GF-D8 (cell line): ENCODE measurements around the gene IL7R.
"Not testable (repeated sequence)": the region's sequence is repeated elsewhere in the genome, so short reads cannot be mapped to it uniquely, and the experiment has no call there.

Experiments
- DNase-seq: peaks from one replicate; lab custom pipeline; 2025; lab: John Stamatoyannopoulos, UW

The IL7R gene

GRCh38 chr5:35842856-35843255 lies 13.8 kb upstream of the IL7R start:
- no peak for DNase-seq

DNA sequence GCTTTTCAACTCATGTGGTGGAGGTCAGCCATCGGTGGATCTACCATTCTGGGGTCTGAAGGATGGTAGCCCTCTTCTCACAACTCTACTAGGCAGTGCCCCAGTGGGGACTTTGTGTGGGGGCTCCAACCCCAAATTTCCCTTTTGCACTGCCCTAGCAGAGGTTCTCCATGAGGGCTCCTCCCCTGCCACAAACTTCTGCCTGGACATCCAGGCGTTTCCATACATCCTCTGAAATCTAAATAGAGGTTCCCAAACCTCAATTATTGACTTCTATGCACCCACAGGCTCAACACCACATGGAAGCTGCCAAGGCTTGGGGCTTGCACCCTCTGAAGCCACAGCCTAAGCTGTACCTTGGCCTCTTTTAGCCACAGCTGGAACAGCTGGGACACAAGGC lies 11.2 kb upstream of the IL7R start:
- DNase-seq = not testable (repeated sequence)

DNA sequence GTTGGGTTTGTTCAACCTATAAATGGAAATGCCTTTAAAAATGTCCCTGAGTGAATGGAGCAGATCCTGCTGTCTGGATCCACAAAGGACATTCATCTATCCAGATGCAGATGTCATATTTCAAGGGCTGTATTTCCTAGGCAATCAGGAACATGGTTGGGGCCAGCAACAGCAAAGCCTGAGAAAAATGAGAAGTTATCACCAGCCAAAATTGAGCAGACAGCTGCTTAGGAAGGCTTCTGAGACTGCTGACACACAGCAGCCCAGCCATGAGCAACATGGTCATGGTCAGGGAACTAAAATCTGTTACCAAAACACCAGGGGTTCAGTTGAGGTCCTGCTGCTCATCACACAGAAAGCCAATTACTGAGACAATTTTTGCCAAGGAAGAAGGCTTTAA lies 9.2 kb upstream of the IL7R start:
- no peak for DNase-seq

GRCh38 chr5:35847961-35848360 lies 8.7 kb upstream of the IL7R start:
- no peak for DNase-seq

DNA sequence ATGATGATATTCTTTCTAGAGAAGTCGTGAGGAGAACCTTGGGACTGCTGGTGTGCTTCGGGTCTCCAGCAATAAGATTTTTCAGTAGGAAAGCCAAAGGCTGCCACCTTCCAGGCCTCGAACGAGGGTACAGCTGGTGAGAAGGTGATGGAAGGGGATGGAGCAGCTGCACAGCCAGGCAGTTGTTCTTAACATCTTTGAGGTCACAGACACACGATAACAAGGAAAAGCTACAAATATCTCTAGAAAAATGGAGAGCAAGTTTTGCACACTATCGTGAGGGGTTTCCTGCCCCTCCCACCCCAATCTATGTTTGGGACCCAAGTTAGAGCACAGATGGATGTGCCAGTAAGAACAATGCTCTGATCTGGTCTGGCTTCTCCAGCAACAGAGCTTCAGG lies 6.8 kb upstream of the IL7R start:
- DNase-seq = no peak

DNA sequence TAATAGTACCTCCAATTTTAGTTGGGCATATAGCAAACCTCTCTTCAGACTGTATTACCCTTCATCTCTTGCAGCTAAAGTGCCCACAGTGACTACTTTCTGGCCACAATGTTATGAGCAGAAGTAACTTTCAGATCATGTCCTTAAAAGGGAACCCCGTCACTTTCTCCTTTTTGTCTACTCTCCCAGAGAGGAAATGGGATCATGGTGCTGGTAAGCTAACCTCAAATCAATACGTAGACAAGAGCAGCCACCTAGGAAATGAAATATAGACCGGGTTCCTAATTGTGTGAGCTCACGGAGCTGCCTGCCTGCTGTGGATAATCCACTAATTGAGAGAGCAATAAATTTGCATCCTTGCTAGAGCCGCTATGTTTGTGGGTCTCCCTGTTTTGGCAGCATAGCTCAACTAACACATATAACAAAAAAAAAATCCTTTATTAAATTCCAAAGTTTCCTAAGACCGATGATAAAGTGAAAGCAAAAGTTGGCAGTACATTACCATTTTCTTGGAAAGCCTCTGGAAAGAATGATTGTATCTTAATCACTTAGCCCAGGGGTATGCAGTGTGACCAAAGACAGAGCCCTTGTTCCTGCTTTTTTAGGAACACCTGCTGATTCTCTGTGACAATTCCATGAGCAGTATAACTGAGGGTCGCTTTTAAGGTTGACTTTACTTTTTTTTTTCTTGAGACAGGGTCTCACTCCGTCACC lies 5.6 kb upstream of the IL7R start:
- no peak for DNase-seq

GRCh38 chr5:35852084-35852734 lies 4.5 kb upstream of the IL7R start:
- no peak for DNase-seq

- DNase-seq = no peak
Measured at GRCh38 chr5:35852773-35853172, 3.9 kb upstream of the IL7R start.

GRCh38 chr5:35853631-35854030 lies 3.1 kb upstream of the IL7R start:
- no peak for DNase-seq

- DNase-seq = no peak
Measured at GRCh38 chr5:35854248-35854647, 2.4 kb upstream of the IL7R start.

- DNase-seq = no peak
Measured at GRCh38 chr5:35855187-35855586, 1.5 kb upstream of the IL7R start.

- not testable (repeated sequence) for DNase-seq
Measured at GRCh38 chr5:35856186-35856764, 416 bp upstream of the IL7R start.

DNA sequence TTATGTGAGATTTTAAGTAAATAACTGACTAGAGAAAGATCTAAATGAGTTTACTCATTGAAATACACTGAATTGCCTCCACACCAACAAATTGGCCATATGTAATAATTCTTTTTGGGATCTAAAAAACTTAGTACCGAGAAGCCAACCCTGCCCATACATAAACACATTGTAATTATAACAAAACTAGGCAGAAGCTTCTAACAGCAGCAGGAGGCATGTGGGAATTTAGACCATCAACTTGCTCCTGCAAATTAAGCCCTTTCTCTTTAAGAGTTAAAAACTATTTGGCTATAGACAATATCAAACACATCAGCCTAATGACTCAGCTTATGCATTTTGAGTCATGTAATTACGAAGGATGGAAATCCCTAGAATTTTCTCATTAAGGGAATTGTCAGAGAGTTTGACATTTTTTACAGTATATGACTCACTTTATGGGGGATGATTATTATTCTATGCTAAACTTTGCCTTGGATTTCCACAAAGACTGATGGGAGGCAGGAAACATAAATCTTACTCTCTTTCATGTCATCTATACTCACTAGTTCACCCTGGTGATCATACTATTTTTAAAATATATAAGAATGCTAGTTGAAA lies 1.0 kb downstream of the IL7R start:
- DNase-seq = no peak

DNA sequence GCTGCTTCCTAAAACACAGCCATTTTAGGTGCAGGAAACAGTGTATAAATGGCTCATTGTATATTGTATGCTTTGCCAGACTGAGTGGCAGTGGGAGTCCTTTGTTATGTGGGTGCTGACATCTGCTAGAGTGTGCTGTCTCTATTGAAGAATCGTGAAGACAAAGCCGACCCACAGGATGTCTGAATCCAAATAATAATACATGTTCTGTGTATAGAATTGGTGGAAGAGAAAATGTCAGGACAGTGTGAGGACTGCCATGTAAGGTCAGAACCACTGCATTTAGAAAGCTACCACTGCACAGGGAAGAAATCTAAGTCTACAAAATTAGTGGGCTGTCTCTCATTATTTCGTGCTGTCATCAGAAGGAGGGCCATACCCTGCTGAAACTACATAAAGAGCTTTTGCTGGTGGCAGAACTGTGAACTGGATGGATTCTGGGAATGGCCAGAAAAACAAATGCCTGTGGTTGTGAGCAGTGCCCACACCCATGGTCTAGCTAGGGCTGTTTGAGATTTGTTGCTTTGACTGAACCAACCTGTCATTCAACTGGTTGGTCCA lies 2.5 kb downstream of the IL7R start:
- DNase-seq = no peak

- no peak for DNase-seq
Measured at GRCh38 chr5:35860686-35861085, 4.0 kb downstream of the IL7R start.

DNA sequence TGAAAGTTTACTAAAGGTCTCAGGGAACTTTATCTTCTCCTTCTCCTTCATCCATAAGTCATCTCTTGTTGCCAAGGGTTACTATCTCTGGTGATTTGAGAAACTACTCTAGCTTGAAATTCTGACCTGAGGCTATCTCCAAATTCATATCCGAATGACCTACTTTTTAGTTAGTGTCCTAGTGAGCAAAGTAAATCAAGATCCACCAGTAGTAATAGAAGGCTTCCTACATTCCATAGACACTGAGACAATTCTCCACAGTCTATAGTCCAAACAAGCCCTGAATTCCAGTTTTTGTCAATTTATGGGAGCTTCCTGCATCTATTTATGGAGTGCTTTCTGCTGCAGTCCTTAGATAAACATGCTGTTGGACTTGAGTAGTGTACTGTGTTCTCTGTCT lies 5.0 kb downstream of the IL7R start:
- DNase-seq = no peak

GRCh38 chr5:35862126-35862525 lies 5.4 kb downstream of the IL7R start:
- DNase-seq = no peak

DNA sequence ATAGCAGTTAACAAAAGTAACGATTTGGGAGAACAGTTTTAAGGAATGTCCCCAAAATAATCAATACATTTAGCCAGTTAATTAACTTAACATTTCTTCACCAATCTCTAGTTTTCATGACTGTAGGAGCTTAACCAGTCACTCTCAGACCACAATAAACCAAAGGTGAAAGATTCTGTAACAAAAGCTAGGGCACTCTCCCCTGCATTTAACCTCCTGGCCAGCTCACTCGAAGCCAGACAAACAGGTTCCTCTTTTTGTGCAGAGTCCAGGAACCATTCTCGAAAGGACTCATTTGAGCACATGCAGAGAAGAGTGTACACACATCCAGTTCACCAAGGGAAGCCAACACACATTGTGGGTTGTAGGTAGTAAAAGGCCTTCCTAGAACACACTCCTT lies 6.5 kb downstream of the IL7R start:
- no peak for DNase-seq

DNA sequence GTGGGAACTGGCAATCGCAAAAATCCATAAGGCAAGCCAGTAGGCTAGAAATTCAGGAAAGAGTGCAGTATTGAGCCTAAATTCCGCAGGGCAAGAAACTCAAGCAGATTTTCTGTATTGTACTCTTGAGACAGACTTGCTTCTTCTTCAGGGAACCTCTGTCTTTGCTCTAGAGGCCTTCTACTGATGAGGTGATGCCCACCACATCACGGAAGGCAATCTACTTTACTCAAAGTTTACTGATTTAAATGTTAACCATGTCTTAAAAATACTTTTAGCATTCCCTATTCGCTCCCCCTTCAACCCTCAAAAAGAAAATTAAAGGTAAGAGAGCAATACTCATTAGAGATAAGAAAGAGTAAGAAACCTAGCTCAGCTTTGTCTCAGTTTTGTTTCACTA lies 11.3 kb downstream of the IL7R start:
- DNase-seq = no peak

DNA sequence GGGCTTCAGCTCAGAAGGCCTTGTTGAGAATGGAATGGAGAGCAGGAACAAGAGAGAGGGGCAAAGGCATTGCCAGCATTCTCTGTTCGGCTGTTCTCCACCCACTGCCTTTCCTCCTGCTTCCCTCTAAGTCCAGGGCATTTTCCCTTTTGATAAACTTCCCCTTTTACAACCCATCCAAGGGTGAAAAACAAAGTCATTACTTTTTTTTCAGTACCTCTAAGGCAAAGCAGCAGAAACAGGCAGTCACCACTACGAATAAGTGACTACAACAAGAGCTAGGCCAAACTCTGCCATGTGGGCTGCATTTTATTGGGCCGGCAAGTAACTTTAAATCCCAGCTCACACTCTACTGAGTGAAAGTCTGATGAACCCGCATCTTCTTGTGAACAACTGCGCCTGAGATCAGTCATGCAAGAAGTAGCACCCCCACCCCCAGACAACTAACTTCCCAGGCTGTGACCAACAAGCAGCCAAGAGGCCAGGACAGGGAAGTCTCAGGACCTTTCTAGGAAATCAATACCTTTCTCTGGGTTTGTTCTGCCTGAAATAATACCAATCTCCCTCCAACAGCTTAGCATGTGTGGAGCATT lies 13.1 kb downstream of the IL7R start:
- no peak for DNase-seq

DNA sequence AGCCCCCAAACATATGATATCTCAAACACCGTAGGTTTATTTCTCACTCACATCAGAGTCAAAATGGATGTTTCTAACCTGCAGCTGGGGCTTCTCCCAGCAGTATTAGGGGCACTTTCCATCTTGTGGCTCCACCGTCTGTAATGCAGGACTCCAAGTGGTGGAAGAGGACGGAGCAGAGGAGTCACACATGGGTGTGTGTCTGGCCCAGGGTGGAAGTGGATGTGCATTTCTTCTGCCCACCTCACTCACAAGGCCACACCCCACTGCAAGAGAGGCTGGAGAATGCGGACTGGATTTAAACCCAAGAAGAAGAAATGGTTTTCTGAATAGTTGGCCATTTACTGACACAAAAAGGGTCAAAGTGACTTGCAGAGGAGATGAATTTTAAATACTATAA lies 13.9 kb downstream of the IL7R start:
- no peak for DNase-seq

GRCh38 chr5:35876454-35876853 lies 19.8 kb downstream of the IL7R start:
- DNase-seq = no peak

- no peak for DNase-seq
Measured at GRCh38 chr5:35876922-35877321, 20.2 kb downstream of the IL7R start.
